Upper lobe of left lung (tissue), 6 donors: ENCODE results near the gene KIF12. TPM values are rescaled to one million over a fixed set of nuclear protein-coding genes. Genes with fewer than 3 reads are reported as not detected.
A peak's percentile ranks its signal among the peaks of the same experiment; 100 is the strongest.

Experiments
- ATAC-seq, 2 donors: fragments of 200-7000 bp; cut with Tn5 transposase; one replicate each; pipeline ENCODE4 v1.9.1; 2022; ENCODE audit warnings: mild to moderate bottlenecking in 2 of 2, moderate library complexity in 2 of 2; ENCODE audit not compliant: low FRiP score in 2 of 2
- DNase-seq, 2 donors: peaks; one replicate each; pipeline ENCODE4 v3.0.0-alpha.2; 2019 to 2020
- H3K27ac ChIP-seq, 4 donors: fragments of 200-600 bp; sonication (generic); one replicate each; pipeline ENCODE4 v1.5.1; 2016 to 2019
- H3K27me3 ChIP-seq, 4 donors: fragments of 200-600 bp; sonication (generic); one replicate each; pipeline ENCODE4 v1.5.1; 2017 to 2019
- H3K36me3 ChIP-seq, 4 donors: fragments of 200-600 bp; sonication (generic); one replicate each; pipeline ENCODE4 v1.5.1; 2016 to 2019
- H3K4me1 ChIP-seq, 4 donors: fragments of 200-600 bp; sonication (generic); one replicate each; pipeline ENCODE4 v1.5.1; 2018 to 2019
- H3K4me3 ChIP-seq, 4 donors: fragments of 200-600 bp; sonication (generic); one replicate each; pipeline ENCODE4 v1.5.1; 2017 to 2019; ENCODE audit warnings: mild to moderate bottlenecking in 2 of 4, moderate library complexity in 1 of 4
- H3K9me3 ChIP-seq, 4 donors: fragments of 200-600 bp; sonication (generic); one replicate each; pipeline ENCODE4 v1.5.1; 2018 to 2019
- CTCF ChIP-seq, 6 experiments: fragments of 450-650 bp in 4 of 6; fragments of 200-600 bp in 2 of 6; sonication (generic) in 2 of 6; IDR thresholded peaks; one replicate each; pipeline ENCODE4 v1.5.1; 2016 to 2019; ENCODE audit warnings: antibody characterized with exemption in 6 of 6
- EP300 ChIP-seq, 4 donors: sonication (generic); formaldehyde crosslinking; IDR thresholded peaks; one replicate each; pipeline ENCODE4 v1.5.1; 2017; ENCODE audit warnings: antibody characterized with exemption in 4 of 4, control low read depth in 2 of 4
- POLR2A ChIP-seq, 4 donors: fragments of 450-650 bp; IDR thresholded peaks; one replicate each; pipeline ENCODE4 v1.5.1; 2016 to 2017; ENCODE audit warnings: antibody characterized with exemption in 4 of 4, mild to moderate bottlenecking in 2 of 4
- POLR2AphosphoS5 ChIP-seq, 2 donors: sonication (generic); formaldehyde crosslinking; IDR thresholded peaks; one replicate each; pipeline ENCODE4 v1.5.1; 2017; ENCODE audit warnings: antibody characterized with exemption in 2 of 2
- WGBS, 2 donors: methylation state at CpG; one replicate each; pipeline ENCODE4 v1.1.5; 2017 to 2018; 5-methylcytosine and 5-hydroxymethylcytosine counted together
- total RNA-seq, 6 donors: library from RNA; depleted of rRNA in 4 of 6; stranded (reverse); fragments of >200 nt in 4 of 6; gene quantifications; one replicate each; pipeline versions ENCODE4 v1.1.0 to v1.2.1, GENCODE V29; 2016 to 2021
- donor health status: DM: no; HTN: no; CAD: no; lungs with moderate emphysema.
- donor health status: DM: no; HTN: yes; CAD: no; lungs with severe emphysema.

The KIF12 gene
- total RNA-seq, 6 donors from 2014 or later: 2.3 to 16.8 (median 4.4) TPM

DNA sequence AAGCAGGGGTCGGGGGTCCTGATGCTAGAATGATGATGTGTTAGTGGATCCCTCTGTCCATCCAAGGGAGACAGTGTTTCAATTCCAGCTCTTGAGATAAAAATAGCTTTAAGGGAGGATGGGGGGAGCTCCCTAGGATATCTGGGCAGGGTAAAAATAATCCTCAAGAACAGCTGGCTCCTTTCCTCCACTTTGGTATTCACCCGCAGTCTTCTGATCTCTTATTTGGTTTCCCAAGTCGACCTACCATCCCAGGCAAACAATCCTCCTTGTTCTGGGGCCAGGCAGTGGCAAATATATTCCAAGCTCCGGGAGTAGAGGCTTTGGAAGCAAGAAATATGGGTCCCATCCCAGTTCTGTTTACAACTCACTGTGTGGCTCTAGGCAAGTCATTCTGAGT lies 41.8 kb upstream of the KIF12 start:
- no peak for ATAC-seq
- H3K9me3 ChIP-seq: no peaks in the 10 kb centered on the region
- H3K4me3 ChIP-seq: no peak overlapping the region
- no peak for DNase-seq
- no peaks in the 10 kb centered on the region for H3K36me3 ChIP-seq
- H3K27me3 ChIP-seq: no peaks in the 10 kb centered on the region
- WGBS, 2 donors: 64 to 68% methylated on average over 4 of the region's 4 CpGs
- peaks cover 0 to 11% (median 5%) of the 10 kb centered on the region in 4 donors for H3K4me1 ChIP-seq
- H3K27ac ChIP-seq: peak overlapping the region in 1 of 4 donors; percentile 15
- TF ChIP-seq POLR2A (IDR thresholded peaks at IDR 0.05) (no peak), CTCF (IDR thresholded peaks at IDR 0.05) (no peak), POLR2AphosphoS5 (IDR thresholded peaks at IDR 0.05) (no peak), EP300 (IDR thresholded peaks at IDR 0.05) (no peak)

GRCh38 chr9:114140401-114140800 lies 41.3 kb upstream of the KIF12 start:
- Histone ChIP-seq H3K4me1 (peaks cover 0 to 11% (median 5%) of the 10 kb centered on the region in 4 donors), H3K9me3 (no peaks in the 10 kb centered on the region), H3K27ac (no peak overlapping the region), H3K36me3 (no peaks in the 10 kb centered on the region), H3K4me3 (no peak overlapping the region), H3K27me3 (no peaks in the 10 kb centered on the region)
- no peak for ATAC-seq
- 91 to 93% methylated on average over 2 of the region's 2 CpGs for WGBS, 2 donors
- no peak for DNase-seq
- TF ChIP-seq POLR2AphosphoS5 (IDR thresholded peaks at IDR 0.05): no peak
- TF ChIP-seq POLR2A (IDR thresholded peaks at IDR 0.05): no peak
- TF ChIP-seq EP300 (IDR thresholded peaks at IDR 0.05): no peak
- no peak for TF ChIP-seq CTCF (IDR thresholded peaks at IDR 0.05)

DNA sequence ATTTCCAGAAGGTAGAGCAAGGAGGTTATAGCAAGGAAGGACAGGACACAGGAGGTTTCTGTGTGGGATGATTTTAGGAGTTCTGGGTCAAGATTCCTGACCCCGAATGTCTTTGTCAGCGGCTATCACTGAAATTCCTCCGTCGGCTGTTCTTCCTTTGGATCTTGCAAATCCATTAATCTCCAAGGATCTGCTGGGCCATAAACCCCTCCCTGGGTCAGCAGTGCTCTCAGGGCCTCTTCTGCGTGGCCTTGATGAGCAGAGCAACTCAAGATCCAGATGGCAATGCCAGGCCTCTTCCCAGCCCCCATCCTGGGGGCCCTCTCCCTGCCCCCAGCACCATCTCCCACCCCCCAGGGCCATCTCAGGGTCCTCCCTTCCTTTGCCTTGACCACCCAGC lies 40.0 kb upstream of the KIF12 start:
- DNase-seq: no peak
- H3K9me3 ChIP-seq: no peaks in the 10 kb centered on the region
- peaks cover 0 to 11% (median 5%) of the 10 kb centered on the region in 4 donors for H3K4me1 ChIP-seq
- ATAC-seq: no peak
- no peaks in the 10 kb centered on the region for H3K36me3 ChIP-seq
- no peak overlapping the region for H3K4me3 ChIP-seq
- H3K27me3 ChIP-seq: no peaks in the 10 kb centered on the region
- no peak for TF ChIP-seq POLR2AphosphoS5 (IDR thresholded peaks at IDR 0.05)
- no peak for TF ChIP-seq EP300 (IDR thresholded peaks at IDR 0.05)
- no peak for TF ChIP-seq CTCF (IDR thresholded peaks at IDR 0.05)
- TF ChIP-seq POLR2A (IDR thresholded peaks at IDR 0.05): no peak
- peak overlapping the region in 1 of 4 donors; percentile 34 for H3K27ac ChIP-seq
- WGBS, 2 donors: 66 to 80% methylated on average over 5 of the region's 5 CpGs

GRCh38 chr9:114138552-114138971 lies 39.5 kb upstream of the KIF12 start:
- ATAC-seq (no peak), DNase-seq (peak in 1 of 2 donors; percentile 57)
- Histone ChIP-seq H3K36me3 (no peaks in the 10 kb centered on the region), H3K4me1 (peaks cover 0 to 11% (median 5%) of the 10 kb centered on the region in 4 donors), H3K27ac (peak overlapping the region in 2 of 4 donors; percentile 31 to 34), H3K4me3 (no peak overlapping the region), H3K27me3 (no peaks in the 10 kb centered on the region), H3K9me3 (no peaks in the 10 kb centered on the region)
- 83 to 86% methylated on average over 5 to 8 of the region's 8 CpGs for WGBS, 2 donors
- no peak for TF ChIP-seq POLR2A (IDR thresholded peaks at IDR 0.05)
- peak; percentile 45 to 74 for TF ChIP-seq POLR2AphosphoS5 (IDR thresholded peaks at IDR 0.05)

DNA sequence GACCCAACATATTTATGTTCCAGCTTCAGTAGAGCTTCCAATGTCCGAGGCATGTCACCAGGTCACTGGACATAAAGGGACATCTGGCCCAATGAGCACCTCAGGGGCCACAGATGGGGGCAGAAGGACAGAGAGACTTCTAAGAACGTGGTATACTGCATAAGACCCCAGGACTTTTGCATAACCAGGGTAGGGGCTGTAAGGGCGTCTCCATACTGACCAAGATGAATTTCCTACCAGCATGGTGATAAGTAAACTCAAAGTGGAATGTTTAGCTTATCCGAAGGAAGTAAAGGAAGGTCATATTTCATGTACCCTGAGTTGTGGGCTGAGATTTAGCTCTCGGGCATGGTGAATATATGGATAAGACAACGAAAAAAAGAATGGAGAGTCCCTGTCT lies 38.7 kb upstream of the KIF12 start:
- Histone ChIP-seq H3K27me3 (no peaks in the 10 kb centered on the region), H3K4me1 (peaks cover 0 to 11% (median 5%) of the 10 kb centered on the region in 4 donors), H3K36me3 (no peaks in the 10 kb centered on the region), H3K4me3 (no peak overlapping the region), H3K27ac (no peak overlapping the region), H3K9me3 (no peaks in the 10 kb centered on the region)
- TF ChIP-seq POLR2A (IDR thresholded peaks at IDR 0.05): no peak
- no peak for TF ChIP-seq EP300 (IDR thresholded peaks at IDR 0.05)
- TF ChIP-seq CTCF (IDR thresholded peaks at IDR 0.05): no peak
- TF ChIP-seq POLR2AphosphoS5 (IDR thresholded peaks at IDR 0.05): no peak
- ATAC-seq (no peak), DNase-seq (no peak)
- WGBS, 2 donors: 77 to 78% methylated on average over 6 of the region's 6 CpGs
